SK-N-MC (cell line): ENCODE measurements around the gene HARS2.
A peak's percentile ranks its signal among the peaks of the same experiment; 100 is the strongest.
"Not testable (repeated sequence)": the region's sequence is repeated elsewhere in the genome, so short reads cannot be mapped to it uniquely, and the experiment has no call there.

Experiments used
- DNase-seq: peaks from one replicate; pipeline ENCODE4 v3.0.0-alpha.2; 2011; ENCODE audit warnings: low read depth, low spot score
- H3K27ac ChIP-seq: fragments of 200-600 bp; sonication (generic); 2 replicates; pipeline ENCODE4 v1.5.1; 2016; ENCODE audit warnings: mixed run types
- H3K36me3 ChIP-seq: fragments of 200-600 bp; sonication (generic); 2 replicates; pipeline ENCODE4 v1.6.1; 2017; ENCODE audit warnings: antibody characterized with exemption, low read length, mixed read lengths; ENCODE audit not compliant: insufficient read depth
- H3K4me3 ChIP-seq: fragments of 200-600 bp; sonication (generic); 2 replicates; pipeline ENCODE4 v1.5.1; 2016
- H3K9ac ChIP-seq: fragments of 200-600 bp; sonication (generic); 2 replicates; pipeline ENCODE4 v1.8.0; 2017; ENCODE audit warnings: mixed run types, mixed read lengths; ENCODE audit not compliant: insufficient read length
- H3K9me3 ChIP-seq: fragments of 200-600 bp; sonication (generic); 2 replicates; pipeline ENCODE4 v1.6.1; 2017; ENCODE audit warnings: low read depth, mild to moderate bottlenecking, antibody characterized with exemption, low read length, moderate library complexity, mixed read lengths
- EZH2 ChIP-seq: fragments of 200-600 bp; sonication (generic); IDR thresholded peaks from one replicate; pipeline ENCODE4 v1.6.1; 2017; ENCODE audit warnings: antibody characterized with exemption
- FOXP2 ChIP-seq: optimal IDR thresholded peaks from 2 replicates; pipeline ENCODE3; 2011; ENCODE audit warnings: mild to moderate bottlenecking, moderate library complexity; ENCODE audit not compliant: insufficient read depth; ENCODE audit errors: extremely low read length, control extremely low read depth
- POLR2AphosphoS5 ChIP-seq: IDR thresholded peaks from 2 replicates; pipeline ENCODE4 v1.6.1; 2012; ENCODE audit warnings: mild to moderate bottlenecking, low read depth, low read length, borderline replicate concordance

The HARS2 gene

GRCh38 chr5:140690941-140691924, at the start of gene HARS2, which contains the start of gene HARS1:
HARS2 (plus strand) TSS chr5:140691455; CDS start chr5:140691649, 194 bp downstream.
HARS1 (minus strand) TSS chr5:140691370; CDS start chr5:140691304, 66 bp downstream.
- TF ChIP-seq FOXP2 (no peak), POLR2AphosphoS5 (peak; percentile 96)
- peaks cover 55% of the 10 kb centered on the region for H3K36me3 ChIP-seq
- peak within 1 kb of the TSS; percentile 96 for H3K9ac ChIP-seq

GRCh38 chr5:140641716-140642115, 49.5 kb upstream of the HARS2 start:
- Histone ChIP-seq H3K36me3 (peaks cover 30% of the 10 kb centered on the region), H3K4me3 (no peak overlapping the region), H3K27ac (no peak overlapping the region), H3K9ac (no peak overlapping the region), H3K9me3 (no peaks in the 10 kb centered on the region)
- TF ChIP-seq FOXP2 (no peak), EZH2 (no peak)
- no peak for DNase-seq

More at GRCh38 chr5:140690941-140691924, at the start of gene HARS2, which contains the start of gene HARS1:
- Histone ChIP-seq H3K4me3 (peak within 1 kb of the TSS; percentile 95), H3K9me3 (no peaks in the 10 kb centered on the region), H3K27ac (peak within 1 kb of the TSS; percentile 43; the same call in 1 of the 2 replicates)
- DNase-seq = peak; percentile 62

- no peak for TF ChIP-seq POLR2AphosphoS5
- TF ChIP-seq FOXP2 = no peak
- TF ChIP-seq EZH2 = no peak
- Histone ChIP-seq H3K4me3 (no peak overlapping the region), H3K9me3 (no peaks in the 10 kb centered on the region), H3K36me3 (peaks cover 30% of the 10 kb centered on the region), H3K27ac (no peak overlapping the region), H3K9ac (no peak overlapping the region)
- DNase-seq = no peak
Measured at GRCh38 chr5:140642718-140643117, 48.5 kb upstream of the HARS2 start.

- H3K9me3 ChIP-seq = no peaks in the 10 kb centered on the region
- no peak overlapping the region for H3K27ac ChIP-seq
- TF ChIP-seq POLR2AphosphoS5 (no peak), EZH2 (no peak), FOXP2 (no peak)
- peak overlapping the region; percentile 85 for H3K4me3 ChIP-seq
- no peak for DNase-seq
- peaks cover 57% of the 10 kb centered on the region for H3K36me3 ChIP-seq
- peak overlapping the region; percentile 93 for H3K9ac ChIP-seq
Measured at GRCh38 chr5:140647042-140647419, 44.2 kb upstream of the HARS2 start.

GRCh38 chr5:140658870-140659269, 32.4 kb upstream of the HARS2 start:
- Histone ChIP-seq H3K9ac (no peak overlapping the region), H3K27ac (no peak overlapping the region), H3K9me3 (no peaks in the 10 kb centered on the region), H3K4me3 (no peak overlapping the region), H3K36me3 (peaks cover 81% of the 10 kb centered on the region)
- no peak for DNase-seq
- TF ChIP-seq POLR2AphosphoS5 (no peak), EZH2 (no peak), FOXP2 (no peak)

- not testable (repeated sequence) for H3K4me3 ChIP-seq, H3K9ac ChIP-seq, H3K9me3 ChIP-seq, H3K27ac ChIP-seq, DNase-seq
- peaks cover 66% of the 10 kb centered on the region for H3K36me3 ChIP-seq
Measured at GRCh38 chr5:140660371-140660770, 30.9 kb upstream of the HARS2 start.

GRCh38 chr5:140664030-140664358, 27.3 kb upstream of the HARS2 start:
- DNase-seq = no peak
- Histone ChIP-seq H3K27ac (peak overlapping the region; percentile 85), H3K9ac (peak overlapping the region; percentile 86), H3K9me3 (no peaks in the 10 kb centered on the region), H3K4me3 (peak overlapping the region; percentile 80), H3K36me3 (peaks cover 51% of the 10 kb centered on the region)
- no peak for TF ChIP-seq EZH2
- no peak for TF ChIP-seq POLR2AphosphoS5
- no peak for TF ChIP-seq FOXP2

GRCh38 chr5:140664359-140665119, 26.7 kb upstream of the HARS2 start, which contains the start of gene WDR55:
WDR55 (plus strand) TSS chr5:140664904; CDS start chr5:140664913, 9 bp downstream.
- peak within 1 kb of the TSS; percentile 80 for H3K4me3 ChIP-seq
- no peaks in the 10 kb centered on the region for H3K9me3 ChIP-seq
- peak; percentile 57 for DNase-seq
- H3K9ac ChIP-seq = peak within 1 kb of the TSS; percentile 86
- H3K36me3 ChIP-seq = peaks cover 51% of the 10 kb centered on the region
- TF ChIP-seq EZH2 = no peak
- TF ChIP-seq FOXP2 = peak; percentile 68
- peak; percentile 95 for TF ChIP-seq POLR2AphosphoS5
- H3K27ac ChIP-seq = peak within 1 kb of the TSS; percentile 85

- H3K9me3 ChIP-seq, H3K9ac ChIP-seq, H3K27ac ChIP-seq, H3K4me3 ChIP-seq, DNase-seq: not testable (repeated sequence)
- peaks cover 50% of the 10 kb centered on the region; the same call in 1 of the 2 replicates for H3K36me3 ChIP-seq
Measured at GRCh38 chr5:140671035-140671434, 20.2 kb upstream of the HARS2 start.
